ENCODE data around the gene CD320. TPM values are rescaled to one million over a fixed set of nuclear protein-coding genes. Genes with fewer than 3 reads are reported as not detected.
"Not testable (repeated sequence)": the region's sequence is repeated elsewhere in the genome, so short reads cannot be mapped to it uniquely, and the experiment has no call there.

Gene CD320
- total RNA-seq, 1 donor from 2014 or later = 12.0 TPM

DNA sequence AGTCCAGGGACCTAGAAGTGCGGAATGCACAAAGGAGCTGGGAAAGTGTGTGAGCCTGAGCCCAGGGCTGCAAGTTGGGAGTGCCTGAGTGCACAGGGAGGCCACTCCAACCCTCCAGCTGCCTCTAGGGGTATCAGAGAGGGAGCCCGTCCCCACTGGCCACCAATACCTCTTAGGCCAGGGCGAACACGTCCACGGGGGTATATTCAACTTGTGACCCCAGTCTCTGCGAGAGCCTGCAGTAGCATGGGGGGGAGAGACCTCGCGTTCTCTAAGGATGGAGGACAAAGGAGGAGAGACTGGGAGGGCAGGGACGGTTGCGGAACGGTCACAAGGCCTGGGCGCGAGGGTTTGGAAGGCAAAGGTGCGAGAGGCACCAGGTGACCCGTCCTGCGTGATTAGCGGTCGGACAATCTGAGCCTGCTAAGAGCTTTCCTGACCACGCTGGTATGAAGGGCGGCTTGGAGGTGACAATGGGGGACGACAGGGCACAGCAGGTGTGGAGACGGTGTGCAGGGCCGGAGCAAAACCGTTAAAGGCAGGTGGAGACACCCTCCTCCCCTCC, 676 bp downstream of the CD320 start:
- ATAC-seq = peak; percentile 8

DNA sequence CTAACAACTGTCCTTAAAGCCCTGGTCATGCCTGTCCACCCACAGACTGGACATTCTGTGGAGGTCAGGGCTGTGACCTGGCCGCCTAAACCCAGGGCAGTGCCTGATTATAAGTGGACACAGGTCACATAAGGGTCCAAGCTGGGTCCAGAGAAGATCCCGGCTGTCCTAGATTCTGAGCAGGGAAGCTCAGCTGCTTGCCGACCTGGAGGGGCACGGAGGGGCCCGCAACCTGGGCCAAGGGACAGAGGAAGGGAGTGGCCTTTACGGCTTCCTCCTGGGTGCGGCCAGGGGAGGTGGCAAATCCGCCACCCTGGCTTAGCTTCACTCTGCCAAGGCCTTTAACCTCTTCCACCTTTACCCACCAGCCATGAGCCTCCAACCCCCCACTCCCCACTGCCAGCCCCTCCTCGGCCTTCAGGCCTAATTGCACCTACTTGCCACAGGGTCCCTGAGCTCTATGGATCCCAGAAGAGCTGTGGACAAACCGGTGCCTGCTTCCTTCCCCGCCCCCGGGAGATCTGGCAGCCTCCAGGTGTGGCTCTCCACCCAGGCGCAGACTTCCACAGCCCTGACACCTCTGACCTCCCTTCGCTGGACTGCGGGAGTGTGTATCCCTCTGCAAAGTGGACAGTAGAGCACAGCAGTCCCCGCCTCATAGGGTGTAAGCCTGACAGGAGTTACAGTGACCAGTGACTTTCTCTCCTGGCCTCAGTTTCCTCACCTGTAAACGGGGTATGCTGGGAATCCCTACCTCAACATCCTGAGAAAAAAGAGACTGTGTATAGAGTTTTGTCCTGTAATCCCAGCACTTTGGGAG, 1.7 kb downstream of the CD320 start:
- ATAC-seq = no peak

DNA sequence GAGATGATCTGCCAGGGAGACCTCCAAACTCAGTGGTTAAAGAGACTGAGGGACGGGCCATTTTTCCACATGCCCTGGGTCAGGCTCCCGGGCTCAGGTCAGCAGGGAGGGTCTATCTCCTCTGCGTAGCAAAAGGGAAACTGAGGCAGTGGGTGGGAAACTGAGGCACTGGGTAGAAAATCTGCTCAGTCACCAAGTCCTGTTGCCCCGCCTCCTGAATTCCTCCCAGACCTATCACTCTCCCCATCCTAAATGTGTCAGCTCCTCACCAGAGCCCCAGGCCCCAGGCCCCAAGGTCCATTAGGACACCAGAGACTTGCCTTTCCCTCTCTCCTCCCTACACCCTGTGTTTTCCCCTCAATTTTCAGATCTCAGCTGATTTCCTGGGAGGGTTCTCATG, 2.4 kb downstream of the CD320 start:
- ATAC-seq = no peak

DNA sequence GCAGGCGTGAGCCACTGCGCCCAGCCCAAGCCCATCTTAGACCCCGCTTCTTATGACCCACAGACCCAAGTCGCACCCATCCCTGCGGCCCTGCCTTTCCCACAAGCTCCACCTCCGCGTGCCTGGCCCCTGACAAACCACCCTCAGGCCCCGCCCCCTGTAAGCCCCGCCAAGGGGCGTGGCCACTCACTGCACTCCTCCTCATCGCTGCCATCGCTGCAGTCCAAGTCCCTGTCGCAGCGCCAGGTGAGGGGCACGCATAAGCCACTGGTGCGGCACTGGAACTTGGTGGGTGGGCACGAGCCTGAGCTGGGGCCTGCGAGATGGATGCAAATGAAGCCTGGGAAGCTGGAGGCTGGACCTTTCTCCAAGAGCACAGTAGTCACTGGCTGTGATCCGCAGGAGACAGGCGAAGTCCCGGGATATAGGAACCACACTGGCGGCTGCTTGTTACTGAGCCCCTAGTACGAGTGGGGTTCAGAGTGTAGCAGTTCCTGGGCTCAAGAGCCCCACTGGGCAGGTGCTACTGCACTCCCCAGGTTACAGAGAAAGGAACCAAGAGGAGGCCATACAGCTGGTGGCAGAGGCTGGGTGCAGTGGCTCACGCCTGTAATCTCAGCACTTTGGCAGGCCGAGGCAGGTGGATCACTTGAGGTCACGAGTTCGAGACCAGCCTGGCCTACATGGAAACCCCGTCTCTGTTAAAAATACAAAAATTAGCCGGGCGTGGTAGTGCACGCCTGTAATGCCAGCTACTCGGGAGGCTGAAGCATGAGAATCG, 3.1 kb downstream of the CD320 start:
- no peak for ATAC-seq

DNA sequence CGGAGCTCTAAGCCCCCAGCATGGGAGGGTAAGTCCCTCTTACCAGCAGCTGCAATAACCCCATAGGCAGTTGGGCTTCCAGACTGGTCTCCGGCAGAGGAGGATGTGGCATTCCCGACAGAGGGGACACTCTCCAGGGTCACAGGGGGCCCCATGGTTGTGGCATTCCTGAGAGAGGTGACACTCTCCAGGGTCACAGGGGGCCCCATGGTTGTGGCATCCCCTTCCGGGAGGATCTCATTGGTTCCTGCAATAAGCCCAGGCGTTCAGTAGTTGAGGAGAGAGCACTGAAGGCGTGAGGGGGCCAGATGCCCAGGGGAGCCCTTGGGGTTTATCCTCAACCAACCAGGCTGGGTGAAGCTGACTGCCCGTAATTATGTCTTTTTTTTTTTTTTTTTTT, 5.4 kb downstream of the CD320 start:
- no peak for ATAC-seq

DNA sequence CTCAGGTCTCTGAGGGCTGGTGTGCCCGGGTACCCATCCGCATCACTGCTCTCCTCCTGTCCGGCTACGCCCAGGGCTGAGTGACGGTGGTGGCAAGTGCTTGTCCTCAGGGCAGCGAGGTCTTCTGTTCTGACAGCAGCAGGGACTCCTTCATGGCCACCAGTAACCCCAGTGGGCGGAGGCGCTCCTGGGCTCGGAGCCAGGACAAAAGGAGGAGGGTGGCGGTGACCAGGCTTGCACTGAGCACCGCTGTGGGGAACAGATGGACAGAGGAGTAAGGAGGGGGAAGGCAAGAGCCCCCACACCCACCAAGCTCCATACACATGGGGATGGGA, 5.8 kb downstream of the CD320 start:
- ATAC-seq = peak; percentile 12

DNA sequence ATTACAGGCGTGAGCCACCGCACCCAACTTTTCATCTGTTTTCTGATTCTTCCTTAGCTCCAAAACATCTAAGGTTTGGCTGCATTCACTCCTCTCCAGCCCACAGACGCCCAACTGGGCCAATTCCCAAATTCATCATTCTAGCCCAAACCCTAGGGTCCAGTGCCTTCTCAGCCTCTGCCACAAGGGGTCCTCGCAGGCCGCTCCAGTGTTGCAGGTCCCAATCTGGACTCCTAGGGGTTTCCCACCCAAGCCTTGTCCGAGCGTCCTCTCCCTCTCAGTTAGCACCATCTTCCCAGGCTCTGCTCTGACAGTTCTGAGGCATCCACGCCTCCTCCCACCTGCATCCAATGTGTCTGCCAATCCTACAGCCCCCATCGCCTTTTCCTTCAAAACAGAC, 16.8 kb downstream of the CD320 start:
- ATAC-seq = peak; percentile 39

DNA sequence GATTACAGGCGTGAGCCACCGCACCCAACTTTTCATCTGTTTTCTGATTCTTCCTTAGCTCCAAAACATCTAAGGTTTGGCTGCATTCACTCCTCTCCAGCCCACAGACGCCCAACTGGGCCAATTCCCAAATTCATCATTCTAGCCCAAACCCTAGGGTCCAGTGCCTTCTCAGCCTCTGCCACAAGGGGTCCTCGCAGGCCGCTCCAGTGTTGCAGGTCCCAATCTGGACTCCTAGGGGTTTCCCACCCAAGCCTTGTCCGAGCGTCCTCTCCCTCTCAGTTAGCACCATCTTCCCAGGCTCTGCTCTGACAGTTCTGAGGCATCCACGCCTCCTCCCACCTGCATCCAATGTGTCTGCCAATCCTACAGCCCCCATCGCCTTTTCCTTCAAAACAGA, 31.6 kb downstream of the CD320 start:
- not testable (repeated sequence) for ATAC-seq

DNA sequence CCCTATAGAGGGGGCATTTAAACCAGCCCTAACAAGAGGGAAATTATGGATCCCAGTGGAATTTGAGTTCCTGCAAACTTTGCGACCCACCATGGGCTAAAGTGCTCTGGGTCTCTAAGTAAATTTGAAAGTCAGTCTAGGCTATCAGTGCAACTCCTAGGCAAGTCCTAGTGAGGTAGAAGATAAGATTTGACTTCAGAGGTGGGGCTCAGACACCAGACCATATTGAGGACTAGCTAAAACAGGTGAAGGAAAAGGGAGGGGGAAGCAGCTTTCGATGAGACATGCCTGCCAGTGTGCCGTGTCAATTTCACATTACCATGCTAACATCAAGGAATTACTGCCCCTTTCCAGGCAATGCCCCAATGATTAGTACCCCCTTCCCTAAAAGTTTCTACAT, 38.4 kb downstream of the CD320 start:
- ATAC-seq = no peak

DNA sequence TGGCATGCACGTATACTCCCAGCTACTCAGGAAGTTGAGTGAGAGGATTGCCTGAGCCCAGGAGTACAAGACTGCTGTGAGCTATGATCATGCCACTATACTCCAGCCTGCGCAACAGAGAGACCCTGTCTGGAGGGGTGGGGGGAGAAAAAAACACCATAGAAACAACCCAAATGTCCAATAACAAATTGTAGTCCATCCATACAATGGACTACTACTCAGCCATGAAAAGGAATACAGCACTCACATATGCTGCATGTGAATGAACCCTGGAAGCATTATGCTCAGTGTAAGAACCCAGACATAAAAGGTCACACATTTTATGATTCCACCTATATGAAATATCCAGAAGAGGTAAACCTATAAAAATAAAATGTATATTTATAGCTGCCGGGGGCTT, 42.3 kb downstream of the CD320 start:
- no peak for ATAC-seq

DNA sequence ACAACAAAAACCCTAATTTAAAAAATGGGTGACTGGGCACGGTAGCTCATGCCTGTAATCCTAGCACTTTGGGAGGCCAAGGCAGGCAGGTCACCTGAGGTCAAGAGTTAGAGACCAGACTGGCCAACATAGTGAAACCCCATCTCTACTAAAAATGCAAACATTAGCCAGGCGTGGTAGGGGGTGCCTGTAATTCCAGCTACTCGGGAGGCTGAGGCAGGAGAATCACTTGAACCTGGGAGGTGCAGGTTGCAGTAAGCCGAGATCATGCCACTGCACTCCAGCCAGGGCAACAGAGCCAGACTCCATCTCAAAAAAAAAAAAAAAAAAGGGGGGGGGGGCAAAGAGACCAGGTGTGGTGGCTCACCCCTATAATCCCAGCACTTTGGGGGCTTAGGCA, 43.9 kb downstream of the CD320 start:
- ATAC-seq = not testable (repeated sequence)

DNA sequence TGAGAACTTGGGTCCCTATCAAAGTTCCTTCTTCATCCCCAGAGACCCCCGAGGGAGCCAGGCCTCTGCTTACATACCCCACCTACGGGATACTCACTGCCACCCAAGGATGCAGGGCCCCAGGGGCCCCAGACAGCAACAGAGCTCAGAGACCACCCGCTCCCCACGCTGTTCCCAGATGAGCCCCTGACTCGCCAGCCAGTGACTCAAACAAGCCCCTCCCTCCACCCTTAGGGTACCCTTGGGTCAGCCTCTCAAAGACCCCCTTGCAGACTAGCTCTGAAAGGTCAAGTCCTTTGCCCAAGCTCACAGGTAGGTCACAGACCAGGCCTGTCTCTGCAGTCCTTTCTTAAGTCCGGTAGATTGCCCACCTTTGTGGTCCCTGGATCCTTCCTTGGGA, 45.7 kb downstream of the CD320 start:
- ATAC-seq = no peak

DNA sequence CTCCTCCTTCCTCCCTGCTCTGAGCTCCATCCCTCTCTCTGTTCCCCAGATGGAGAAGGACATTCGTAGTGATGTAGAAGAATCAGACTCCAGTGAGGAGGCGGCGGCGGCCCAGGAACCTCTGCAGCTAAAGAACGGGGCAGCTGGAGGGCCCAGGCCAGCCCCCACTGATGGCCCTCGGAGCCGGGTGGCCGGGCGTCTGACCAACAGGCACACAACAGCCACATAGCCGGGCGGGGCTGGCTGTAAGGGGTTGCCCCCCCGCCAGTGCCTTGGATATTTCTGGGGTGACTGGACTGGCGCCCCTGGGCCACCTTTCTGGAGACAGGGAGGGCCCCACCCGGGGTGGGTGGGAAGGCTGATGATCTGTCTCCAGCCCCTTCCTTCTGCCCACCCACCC, 46.3 kb downstream of the CD320 start:
- peak; percentile 15 for ATAC-seq

DNA sequence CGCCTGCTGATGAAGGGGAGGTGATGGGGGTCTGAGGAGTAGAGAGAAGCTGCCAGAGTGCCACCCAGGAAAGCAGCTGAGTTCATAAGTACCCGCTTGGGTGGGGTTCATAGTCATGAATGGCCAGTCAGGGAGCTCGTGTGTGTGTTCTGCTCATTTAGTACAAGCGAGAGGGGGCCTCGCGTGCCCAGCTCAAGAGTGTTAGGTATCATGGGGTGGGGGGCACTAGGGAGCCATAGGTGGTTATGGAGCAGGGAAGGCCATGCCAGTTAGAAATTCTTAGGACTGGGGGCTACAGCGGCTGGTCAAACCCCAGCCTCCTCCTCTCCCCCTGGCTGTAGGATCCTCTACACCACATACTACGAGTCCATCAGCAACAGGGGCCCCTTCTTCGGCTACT, 46.8 kb downstream of the CD320 start:
- ATAC-seq = no peak

DNA sequence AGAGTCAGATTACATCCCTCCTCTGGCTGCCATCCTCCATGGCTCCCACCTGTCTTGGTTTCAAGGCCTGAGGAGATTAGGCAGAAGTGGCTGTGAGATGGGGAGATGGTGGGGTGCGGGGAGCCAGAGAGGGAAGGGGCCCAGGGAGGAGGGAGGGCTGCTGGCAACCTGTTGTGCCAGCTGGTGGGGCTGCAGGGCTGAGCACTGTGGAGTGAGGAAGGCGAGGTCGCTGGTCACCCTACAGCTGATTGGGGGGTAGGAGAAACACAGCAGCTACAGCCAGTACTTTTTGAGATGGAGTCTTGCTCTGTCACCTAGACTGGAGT, 48.3 kb downstream of the CD320 start:
- ATAC-seq = no peak

DNA sequence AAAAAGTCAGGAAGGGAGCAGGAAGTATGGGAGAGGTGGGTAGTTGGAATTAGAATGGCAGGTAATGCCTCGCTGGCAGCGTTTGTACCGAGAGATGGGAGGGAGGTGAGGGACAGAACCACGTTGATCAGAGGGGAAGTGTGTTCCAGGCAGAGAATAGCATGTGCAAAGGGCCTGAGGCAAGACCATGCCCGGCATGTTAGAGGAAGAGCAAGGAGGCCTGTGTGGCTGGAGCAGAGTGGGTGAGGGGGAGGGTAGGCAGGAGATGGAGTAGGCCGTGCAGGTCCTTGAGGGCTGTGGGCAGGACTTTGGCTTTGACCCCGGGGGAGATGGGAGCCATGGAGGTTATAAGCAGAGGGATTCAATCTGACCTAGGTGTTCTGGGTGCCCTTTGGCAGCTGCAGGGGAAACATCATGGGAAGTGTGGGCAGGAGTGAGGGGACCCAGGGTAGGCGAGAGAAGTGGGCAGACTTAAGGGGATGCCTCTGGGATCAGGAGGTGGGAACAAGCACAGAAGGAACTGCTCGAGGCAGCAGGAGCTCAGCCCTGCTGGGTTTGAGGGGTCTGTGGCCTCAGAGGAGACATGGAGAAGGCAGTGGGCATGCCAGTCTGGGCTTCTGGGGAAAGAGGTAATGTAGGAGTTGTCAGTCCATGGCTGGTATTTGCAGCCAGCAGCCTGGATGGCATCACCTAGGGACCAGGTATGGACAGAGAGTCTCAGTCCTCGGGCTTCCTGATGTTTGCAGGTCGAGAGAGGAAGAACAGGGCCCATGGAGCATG, 48.8 kb downstream of the CD320 start:
- no peak for ATAC-seq

DNA sequence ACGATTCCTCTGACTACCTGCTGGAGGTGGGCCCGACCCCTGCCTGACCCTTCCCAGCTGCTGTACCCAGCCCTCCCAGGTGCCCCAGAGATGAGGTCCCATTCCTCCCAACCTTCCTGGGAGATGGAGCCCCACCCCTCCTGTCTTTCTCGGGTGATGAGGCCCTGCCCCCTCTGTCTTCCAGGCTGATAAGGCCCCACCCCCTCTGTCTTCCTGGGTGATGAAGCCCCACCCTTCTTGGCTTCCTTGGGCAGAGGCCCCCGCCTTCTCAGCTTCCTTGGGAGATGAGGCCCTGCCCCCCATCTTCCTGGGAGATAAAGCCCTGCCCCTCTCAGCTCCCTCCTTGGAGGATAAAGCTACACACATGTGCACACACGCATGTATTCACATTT, 51.1 kb downstream of the CD320 start:
- no peak for ATAC-seq

DNA sequence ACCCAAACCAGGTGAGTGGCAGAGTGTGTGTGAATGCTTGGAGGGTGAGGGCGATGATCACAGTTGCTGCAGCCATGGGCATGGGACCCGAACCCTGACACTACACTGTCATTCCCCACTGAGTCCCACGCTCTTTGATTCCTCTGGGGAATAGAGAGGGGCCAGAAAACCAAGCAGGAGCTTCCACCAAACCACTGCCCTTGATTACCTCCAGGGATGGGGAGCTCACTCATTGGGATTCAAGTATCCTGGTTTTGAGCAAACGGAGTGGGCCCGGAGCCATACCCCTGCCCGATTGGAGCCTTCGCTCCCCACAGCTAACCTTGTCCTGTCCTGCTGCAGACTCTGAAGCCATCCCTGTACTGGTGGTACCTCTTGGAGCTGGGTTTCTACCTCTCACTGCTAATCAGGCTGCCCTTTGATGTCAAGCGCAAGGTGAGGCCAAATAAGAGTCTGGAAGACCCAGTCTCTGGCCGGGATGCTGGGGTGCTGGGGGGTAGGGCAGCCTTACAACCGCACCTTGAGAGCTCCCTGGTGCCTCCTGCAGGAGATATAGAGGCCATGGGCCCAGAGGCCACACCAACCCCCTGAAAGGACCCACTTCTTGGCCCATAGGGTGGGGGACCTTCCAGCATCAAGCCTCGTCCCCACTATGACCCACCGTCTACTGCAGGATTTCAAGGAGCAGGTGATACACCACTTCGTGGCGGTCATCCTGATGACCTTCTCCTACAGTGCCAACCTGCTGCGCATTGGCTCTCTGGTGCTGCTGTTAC, 51.7 kb downstream of the CD320 start:
- ATAC-seq = no peak

DNA sequence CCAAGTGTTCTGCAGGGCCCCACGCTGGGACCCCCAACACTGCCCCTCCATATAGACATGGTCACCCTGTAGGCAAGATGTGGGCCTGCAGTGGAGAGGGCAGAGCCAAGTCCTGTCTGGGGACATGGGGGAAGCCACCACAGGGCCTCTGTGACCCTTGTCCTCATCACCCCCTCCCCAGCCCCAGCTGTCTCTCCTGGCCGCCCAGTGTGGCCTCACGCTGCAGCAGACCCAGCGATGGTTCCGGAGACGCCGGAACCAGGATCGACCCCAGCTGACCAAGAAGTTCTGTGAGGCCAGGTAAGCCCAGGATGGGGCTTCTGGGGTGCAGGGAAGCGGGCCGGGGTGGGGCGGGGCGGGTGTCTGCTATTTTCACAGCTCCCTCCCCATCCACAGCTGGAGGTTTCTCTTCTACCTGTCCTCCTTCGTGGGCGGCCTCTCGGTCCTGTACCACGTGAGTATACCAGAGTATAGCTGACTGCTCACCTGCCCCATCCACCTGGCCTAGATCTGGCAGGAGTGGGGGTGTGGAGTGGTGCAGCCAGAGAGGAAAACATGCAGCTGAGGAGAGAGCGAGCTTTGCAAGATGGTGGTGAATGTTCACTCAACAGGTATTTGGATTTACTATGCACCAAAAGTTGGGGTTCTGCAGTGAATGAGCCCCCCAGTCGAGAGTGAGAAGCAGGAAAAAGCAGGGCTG, 52.6 kb downstream of the CD320 start:
- ATAC-seq = no peak

DNA sequence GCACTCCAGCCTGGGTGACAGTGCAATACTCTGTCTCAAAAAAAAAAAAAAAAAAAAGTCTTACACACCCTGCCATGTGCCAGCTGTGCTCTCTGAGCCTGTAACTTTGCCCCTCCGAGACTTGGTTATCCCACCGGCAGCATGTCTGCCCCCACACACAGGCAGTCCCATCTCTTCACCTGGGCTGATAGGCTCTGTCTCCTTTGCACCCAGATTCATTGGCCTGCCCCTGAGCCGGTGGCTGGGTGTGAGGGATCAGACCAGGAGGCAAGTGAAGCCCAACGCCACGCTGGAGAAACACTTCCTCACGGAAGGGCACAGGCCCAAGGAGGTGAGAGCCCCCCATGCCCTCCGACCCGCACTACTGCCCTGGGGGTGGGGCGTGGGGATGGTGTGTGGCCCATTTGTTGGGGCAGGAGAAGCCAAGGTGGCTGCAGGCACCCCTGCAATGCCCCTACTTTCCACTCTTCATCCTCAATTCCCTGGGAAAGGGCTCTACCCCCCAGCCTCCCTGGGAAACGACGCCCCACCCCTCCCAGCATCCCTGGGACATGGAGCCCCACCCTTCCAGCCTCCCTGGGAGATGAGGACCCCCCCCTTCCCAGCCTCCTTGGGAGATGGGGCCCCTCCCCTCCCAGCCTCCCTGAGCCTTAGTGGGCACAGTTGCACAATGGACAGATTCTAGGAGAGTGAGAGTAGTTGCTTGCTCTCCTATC, 53.7 kb downstream of the CD320 start:
- ATAC-seq = no peak

DNA sequence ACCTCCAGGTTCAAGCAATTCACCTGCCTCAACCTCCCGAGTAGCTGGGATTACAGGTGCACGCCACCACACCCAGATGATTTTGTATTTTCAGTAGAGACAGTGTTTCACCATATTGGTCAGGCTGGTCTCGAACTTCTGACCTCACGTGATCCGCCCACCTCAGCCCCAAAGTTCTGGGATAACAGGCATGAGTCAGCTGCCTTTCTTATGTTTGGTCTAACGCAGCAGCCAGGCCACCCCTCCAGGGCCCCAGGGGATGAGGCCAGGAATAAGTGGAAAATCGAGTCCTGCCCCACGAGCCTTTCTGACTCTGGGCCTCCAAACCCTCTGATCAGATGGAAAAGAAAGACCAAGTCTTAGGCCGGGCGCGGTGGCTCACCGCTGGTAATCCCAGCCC, 54.5 kb downstream of the CD320 start:
- ATAC-seq = no peak

Data from esophagus mucosa (tissue), 1 donor.